Uterus (tissue), 4 donors: ENCODE measurements around the gene KIAA0232. TPM values are rescaled to one million over a fixed set of nuclear protein-coding genes. Genes with fewer than 3 reads are reported as not detected.

ENCODE experiments used
- DNase-seq, 2 donors: peaks; one replicate each; pipeline ENCODE4 v3.0.0-alpha.2; 2019 to 2020
- H3K27ac ChIP-seq, 2 donors: fragments of 200-600 bp; sonication (generic); 1 replicate in 1 of 2; 2 replicates in 1 of 2; pipeline ENCODE4 v1.5.1; 2016 to 2018
- H3K27me3 ChIP-seq, 2 donors: fragments of 200-600 bp; sonication (generic); one replicate each; pipeline ENCODE4 v1.5.1; 2018 to 2019; ENCODE audit warnings: control low read depth in 1 of 2
- H3K36me3 ChIP-seq, 2 donors: fragments of 200-600 bp; sonication (generic); one replicate each; pipeline ENCODE4 v1.5.1; 2019; ENCODE audit warnings: control low read depth in 1 of 2
- H3K4me1 ChIP-seq, 2 donors: fragments of 200-600 bp; sonication (generic); one replicate each; pipeline ENCODE4 v1.5.1; 2018 to 2019; ENCODE audit warnings: control low read depth in 1 of 2
- H3K4me3 ChIP-seq, 2 donors: fragments of 200-600 bp; sonication (generic); 1 replicate in 1 of 2; 2 replicates in 1 of 2; pipeline ENCODE4 v1.5.1; 2018 to 2019; ENCODE audit warnings: mild to moderate bottlenecking in 1 of 2
- H3K9me3 ChIP-seq, 2 donors: fragments of 200-600 bp; sonication (generic); one replicate each; pipeline ENCODE4 v1.5.1; 2019; ENCODE audit warnings: control low read depth in 1 of 2
- CTCF ChIP-seq, 4 experiments: fragments of 200-600 bp in 2 of 4; fragments of 450-650 bp in 2 of 4; sonication (generic) in 2 of 4; IDR thresholded peaks; one replicate each; pipeline ENCODE4 v1.5.1; 2016 to 2019; ENCODE audit warnings: antibody characterized with exemption in 4 of 4, mild to moderate bottlenecking in 2 of 4, moderate library complexity in 1 of 4
- POLR2A ChIP-seq, 2 donors: fragments of 450-650 bp; IDR thresholded peaks; one replicate each; pipeline ENCODE4 v1.6.1; 2016; ENCODE audit warnings: antibody characterized with exemption in 2 of 2, mild to moderate bottlenecking in 1 of 2, moderate library complexity in 1 of 2
- intact Hi-C: fragments of 100-400 bp; cut with DNase I; formaldehyde crosslinking; loops from one replicate; pipeline ENCODE4 v1.15.1; 2023; ENCODE audit warnings: low total_unique reads
- total RNA-seq, 4 donors: library from RNA; depleted of rRNA in 3 of 4; stranded (reverse); fragments of >200 nt in 3 of 4; gene quantifications; one replicate each; pipeline versions ENCODE4 v1.1.0 to v1.2.4, GENCODE V29; 2014 to 2023
- donor health status: DM: yes; HTN: yes; CAD: no.

The KIAA0232 gene
- total RNA-seq, 4 donors from 2014 or later: 13.8 to 78.8 (median 43.4) TPM

- DNase-seq: no peak
- TF ChIP-seq CTCF (IDR thresholded peaks at IDR 0.05) (no peak), POLR2A (IDR thresholded peaks at IDR 0.05) (no peak)
- Histone ChIP-seq H3K4me3 (no peak overlapping the region), H3K4me1 (peaks cover 0 to 8% of the 10 kb centered on the region in 2 donors), H3K36me3 (no peaks in the 10 kb centered on the region), H3K27me3 (no peaks in the 10 kb centered on the region), H3K9me3 (no peaks in the 10 kb centered on the region), H3K27ac (no peak overlapping the region)
- intact Hi-C loops: no loop called here
Observed at GRCh38 chr4:6804082-6804752, 21.7 kb downstream of the KIAA0232 start.

- Histone ChIP-seq H3K4me1 (peaks cover 0 to 8% of the 10 kb centered on the region in 2 donors), H3K36me3 (no peaks in the 10 kb centered on the region), H3K27me3 (no peaks in the 10 kb centered on the region), H3K27ac (no peak overlapping the region), H3K9me3 (no peaks in the 10 kb centered on the region), H3K4me3 (no peak overlapping the region)
- TF ChIP-seq POLR2A (IDR thresholded peaks at IDR 0.05) (no peak), CTCF (IDR thresholded peaks at IDR 0.05) (no peak)
- intact Hi-C loops: no loop called here
- DNase-seq: no peak
Observed at GRCh38 chr4:6806924-6807626, 24.5 kb downstream of the KIAA0232 start.

- Histone ChIP-seq H3K4me3 (no peak overlapping the region), H3K27ac (no peak overlapping the region), H3K4me1 (peaks cover 0 to 8% of the 10 kb centered on the region in 2 donors), H3K36me3 (no peaks in the 10 kb centered on the region), H3K9me3 (no peaks in the 10 kb centered on the region), H3K27me3 (no peaks in the 10 kb centered on the region)
- TF ChIP-seq CTCF (IDR thresholded peaks at IDR 0.05) (no peak), POLR2A (IDR thresholded peaks at IDR 0.05) (no peak)
- no peak for DNase-seq
- intact Hi-C loops: no loop called here
Observed at GRCh38 chr4:6808259-6808658, 25.7 kb downstream of the KIAA0232 start.

GRCh38 chr4:6811165-6811564 lies 28.6 kb downstream of the KIAA0232 start:
- no peaks in the 10 kb centered on the region for H3K9me3 ChIP-seq
- H3K4me3 ChIP-seq: no peak overlapping the region
- no peaks in the 10 kb centered on the region for H3K27me3 ChIP-seq
- DNase-seq: no peak
- peaks cover 0 to 8% of the 10 kb centered on the region in 2 donors for H3K4me1 ChIP-seq
- TF ChIP-seq POLR2A (IDR thresholded peaks at IDR 0.05): no peak
- no peak for TF ChIP-seq CTCF (IDR thresholded peaks at IDR 0.05)
- intact Hi-C loops: no loop called here
- no peaks in the 10 kb centered on the region for H3K36me3 ChIP-seq
- no peak overlapping the region for H3K27ac ChIP-seq

GRCh38 chr4:6812766-6813165 lies 30.2 kb downstream of the KIAA0232 start:
- Histone ChIP-seq H3K4me1 (peaks cover 0 to 4% of the 10 kb centered on the region in 2 donors), H3K4me3 (no peak overlapping the region), H3K9me3 (no peaks in the 10 kb centered on the region), H3K27me3 (no peaks in the 10 kb centered on the region), H3K27ac (no peak overlapping the region), H3K36me3 (no peaks in the 10 kb centered on the region)
- intact Hi-C loops: no loop called here
- no peak for DNase-seq
- TF ChIP-seq CTCF (IDR thresholded peaks at IDR 0.05): no peak
- TF ChIP-seq POLR2A (IDR thresholded peaks at IDR 0.05): no peak
